ENCODE results near the gene SEMA4A.

SEMA4A gene

GRCh38 chr1:156153362-156153761 is at the start of gene SEMA4A:
TSS of gene SEMA4A (plus strand) at chr1:156153585. CDS start at chr1:156154579, 994 bp downstream.
- H3K4me3 ChIP-seq (replicated peaks in 1 of 2; ENCODE audit: low read depth in 2 of 2, low read length in 2 of 2) = no peak within 1 kb of the TSS

GRCh38 chr1:156104065-156104810 is 49.1 kb upstream of the SEMA4A start:
- DNase-seq (ENCODE audit: low read depth in 2 of 2) = peak; percentile 84 to 96
- TF ChIP-seq CTCF (IDR thresholded peaks at IDR 0.05; ENCODE audit: low read depth, low read length) = no peak
- H3K4me3 ChIP-seq (replicated peaks in 1 of 2; ENCODE audit: low read depth in 2 of 2, low read length in 2 of 2) = no peak overlapping the region

More at GRCh38 chr1:156153362-156153761, at the start of gene SEMA4A:
- DNase-seq (ENCODE audit: low read depth in 2 of 2) = no peak
- TF ChIP-seq CTCF (IDR thresholded peaks at IDR 0.05; ENCODE audit: low read depth, low read length) = no peak

DNA sequence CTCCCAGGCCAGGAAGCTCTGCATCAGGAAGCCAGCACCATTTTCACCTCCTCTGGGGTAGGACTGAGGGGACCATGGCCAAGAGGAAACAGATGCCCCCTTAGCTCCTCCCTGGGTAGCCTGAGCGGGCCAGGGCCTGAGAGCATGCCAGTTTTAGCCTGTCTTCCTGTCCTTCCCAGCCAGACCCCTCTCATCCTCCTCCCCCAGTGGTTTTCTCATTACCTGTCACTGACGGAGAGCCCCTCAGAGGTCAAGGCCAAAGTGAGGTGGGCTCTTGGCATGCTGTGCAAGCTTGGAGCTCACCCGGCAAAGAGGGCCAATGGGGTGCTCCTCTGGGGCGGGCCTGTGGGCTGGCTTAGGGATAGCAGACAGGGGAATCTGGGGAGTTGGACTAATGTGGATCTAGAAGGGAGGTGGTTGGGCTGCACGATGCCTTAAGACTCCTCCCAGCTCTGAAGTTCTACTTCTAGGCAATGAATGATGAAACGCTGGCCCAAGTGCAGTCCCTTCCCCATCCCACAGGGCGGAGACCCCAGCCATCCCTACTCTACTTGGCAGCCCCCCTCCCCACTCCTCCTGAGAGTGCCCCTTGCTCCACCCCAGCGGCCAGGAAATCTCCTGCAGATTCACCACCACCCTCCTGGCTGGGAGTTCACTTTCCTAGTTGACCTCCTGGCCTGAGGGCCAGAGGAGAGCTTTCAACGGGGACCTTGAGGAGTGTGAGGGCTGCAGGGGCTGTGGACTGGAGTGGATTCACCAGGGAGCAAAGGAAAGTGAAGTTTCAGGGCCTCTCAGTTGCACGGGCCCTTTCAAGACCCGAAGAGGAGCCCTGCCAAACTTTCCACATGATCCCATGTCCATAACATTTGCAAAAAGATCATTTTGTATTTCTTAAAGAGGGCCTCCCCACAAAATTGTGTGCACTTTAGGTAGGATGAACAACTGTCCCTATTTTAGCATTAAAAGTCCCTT is 48.2 kb upstream of the SEMA4A start:
- no peak overlapping the region for H3K4me3 ChIP-seq (replicated peaks in 1 of 2; ENCODE audit: low read depth in 2 of 2, low read length in 2 of 2)
- peak in 1 of 2 donors; percentile 84 for DNase-seq (ENCODE audit: low read depth in 2 of 2)

GRCh38 chr1:156106624-156107488 is 46.5 kb upstream of the SEMA4A start:
- peak; percentile 31 to 61 for DNase-seq (ENCODE audit: low read depth in 2 of 2)
- H3K4me3 ChIP-seq (replicated peaks in 1 of 2; ENCODE audit: low read depth in 2 of 2, low read length in 2 of 2) = no peak overlapping the region
- TF ChIP-seq CTCF (IDR thresholded peaks at IDR 0.05; ENCODE audit: low read depth, low read length) = no peak

More for the DNA sequence above, 48.2 kb upstream of the SEMA4A start:
- no peak for TF ChIP-seq CTCF (IDR thresholded peaks at IDR 0.05; ENCODE audit: low read depth, low read length)

DNA sequence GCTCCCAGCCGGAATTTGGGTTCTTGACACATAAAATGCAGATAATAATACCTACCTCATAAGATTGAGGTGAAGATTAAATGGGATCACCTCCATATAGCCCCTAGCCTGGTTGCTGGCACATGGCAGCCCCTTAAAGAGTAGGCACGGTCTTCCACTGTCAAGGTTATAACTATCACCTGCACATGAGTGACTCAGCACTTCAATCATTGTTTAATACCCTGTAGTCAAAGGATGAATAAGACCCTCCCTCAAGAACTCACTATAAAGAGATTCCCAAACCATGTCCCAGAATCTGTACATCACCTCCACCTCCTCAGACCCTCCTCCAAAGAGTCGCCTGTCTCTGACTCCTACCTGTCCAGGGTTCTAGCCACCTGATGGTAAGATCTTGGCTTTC is 45.3 kb upstream of the SEMA4A start:
- DNase-seq (ENCODE audit: low read depth in 2 of 2) = no peak
- TF ChIP-seq CTCF (IDR thresholded peaks at IDR 0.05; ENCODE audit: low read depth, low read length) = no peak
- H3K4me3 ChIP-seq (replicated peaks in 1 of 2; ENCODE audit: low read depth in 2 of 2, low read length in 2 of 2) = no peak overlapping the region

DNA sequence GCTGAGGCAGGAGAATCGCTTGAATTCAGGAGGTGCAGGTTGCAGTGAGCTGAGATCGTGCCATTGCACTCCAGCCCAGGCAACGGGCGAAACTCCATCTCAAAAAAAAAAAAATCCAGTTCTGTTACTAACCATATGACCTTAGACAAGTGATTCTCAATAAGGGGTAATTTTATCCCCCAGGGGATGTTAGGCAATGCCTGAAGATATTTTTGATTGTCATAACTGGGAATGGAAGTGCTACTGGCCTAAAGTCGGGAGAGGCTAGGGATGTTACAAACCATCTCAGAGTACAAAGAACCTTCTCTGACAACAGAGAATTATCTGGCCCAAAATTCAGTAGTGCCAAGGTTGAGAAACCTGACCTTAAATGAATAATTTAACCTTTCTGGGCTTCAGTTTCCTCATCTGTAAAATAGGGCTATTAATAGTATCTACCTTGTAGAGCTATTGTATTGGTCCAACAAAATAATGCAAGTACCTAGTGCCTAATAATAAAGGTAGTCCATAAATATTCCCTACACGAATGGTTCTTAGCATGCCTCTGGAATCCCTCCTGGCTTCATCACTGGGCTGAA is 44.6 kb upstream of the SEMA4A start:
- H3K4me3 ChIP-seq (replicated peaks in 1 of 2; ENCODE audit: low read depth in 2 of 2, low read length in 2 of 2) = no peak overlapping the region
- no peak for TF ChIP-seq CTCF (IDR thresholded peaks at IDR 0.05; ENCODE audit: low read depth, low read length)
- DNase-seq (ENCODE audit: low read depth in 2 of 2) = no peak

Data from cardiac fibroblast (primary cell).